Fibroblast of mammary gland (primary cell): Measurements from ENCODE around the gene MTTP.

Source experiments
- DNase-seq: peaks from one replicate; pipeline ENCODE4 v3.0.0-alpha.2; 2010; ENCODE audit warnings: low read depth
- H3K4me3 ChIP-seq: 2 replicates; pipeline ENCODE4 v1.5.1; 2011; ENCODE audit warnings: low read depth, mild to moderate bottlenecking, low read length, moderate library complexity; ENCODE audit not compliant: control insufficient read depth
- TF ChIP-seq, protein P1 (sequence below): conservative IDR thresholded peaks from 2 replicates; pipeline ENCODE4 v1.5.1; 2011; ENCODE audit warnings: low read depth, low read length, inconsistent platforms; ENCODE audit not compliant: control insufficient read depth, insufficient read depth

Gene MTTP

DNA sequence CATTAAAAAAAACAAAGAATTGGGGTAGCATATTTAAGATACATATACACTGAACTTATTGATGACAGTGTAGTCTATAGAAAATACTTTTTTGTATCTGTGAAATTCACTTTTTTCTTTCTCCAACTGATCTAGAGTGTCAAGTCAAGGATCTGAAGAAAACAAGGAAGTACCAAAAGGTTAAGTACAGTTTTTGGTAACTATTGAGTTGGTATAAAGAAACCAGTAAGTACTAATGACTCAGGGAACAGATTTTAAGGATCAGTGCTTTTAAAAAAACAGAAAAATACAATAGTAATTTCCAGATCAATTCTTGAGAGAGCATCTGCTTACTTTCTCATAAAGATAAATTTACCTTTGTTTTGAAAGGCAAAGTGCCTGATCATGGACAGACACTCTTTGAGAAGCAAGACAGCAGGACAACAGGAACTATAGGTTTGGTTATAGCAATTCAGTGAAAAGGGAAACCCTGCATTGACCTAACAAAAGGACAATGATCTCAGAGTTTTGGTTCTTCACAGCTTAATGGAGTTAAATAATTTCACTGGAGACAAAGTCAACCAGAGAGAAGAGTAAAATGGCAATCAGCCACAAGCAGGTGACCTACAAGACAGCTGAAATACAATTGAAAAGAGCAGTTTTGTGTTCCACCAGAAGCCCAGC is 34.2 kb upstream of the MTTP start:
- H3K4me3 ChIP-seq = no peak overlapping the region
- no peak for DNase-seq
- TF ChIP-seq, protein P1, sequence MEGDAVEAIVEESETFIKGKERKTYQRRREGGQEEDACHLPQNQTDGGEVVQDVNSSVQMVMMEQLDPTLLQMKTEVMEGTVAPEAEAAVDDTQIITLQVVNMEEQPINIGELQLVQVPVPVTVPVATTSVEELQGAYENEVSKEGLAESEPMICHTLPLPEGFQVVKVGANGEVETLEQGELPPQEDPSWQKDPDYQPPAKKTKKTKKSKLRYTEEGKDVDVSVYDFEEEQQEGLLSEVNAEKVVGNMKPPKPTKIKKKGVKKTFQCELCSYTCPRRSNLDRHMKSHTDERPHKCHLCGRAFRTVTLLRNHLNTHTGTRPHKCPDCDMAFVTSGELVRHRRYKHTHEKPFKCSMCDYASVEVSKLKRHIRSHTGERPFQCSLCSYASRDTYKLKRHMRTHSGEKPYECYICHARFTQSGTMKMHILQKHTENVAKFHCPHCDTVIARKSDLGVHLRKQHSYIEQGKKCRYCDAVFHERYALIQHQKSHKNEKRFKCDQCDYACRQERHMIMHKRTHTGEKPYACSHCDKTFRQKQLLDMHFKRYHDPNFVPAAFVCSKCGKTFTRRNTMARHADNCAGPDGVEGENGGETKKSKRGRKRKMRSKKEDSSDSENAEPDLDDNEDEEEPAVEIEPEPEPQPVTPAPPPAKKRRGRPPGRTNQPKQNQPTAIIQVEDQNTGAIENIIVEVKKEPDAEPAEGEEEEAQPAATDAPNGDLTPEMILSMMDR = no peak

DNA sequence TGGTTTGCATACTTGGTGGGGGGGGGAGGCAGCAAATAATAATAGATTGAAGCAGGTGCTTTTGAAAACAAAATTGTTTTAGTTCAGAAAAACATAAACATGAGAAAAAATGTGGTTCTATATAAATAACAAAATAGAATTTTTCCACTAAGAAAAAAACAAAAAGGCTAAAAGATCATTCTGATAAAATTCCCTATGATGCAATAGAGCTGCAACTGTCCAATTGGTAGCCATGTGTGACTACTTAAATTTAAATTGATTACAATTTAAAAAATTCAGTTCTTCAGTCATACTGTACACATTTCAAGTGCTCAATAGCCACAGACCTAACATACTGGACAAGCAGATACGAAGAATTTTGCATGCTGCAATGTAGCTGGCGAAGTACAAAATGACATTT is 21.8 kb upstream of the MTTP start:
- no peak for DNase-seq
- H3K4me3 ChIP-seq = no peak overlapping the region
- TF ChIP-seq, protein P1 = no peak

DNA sequence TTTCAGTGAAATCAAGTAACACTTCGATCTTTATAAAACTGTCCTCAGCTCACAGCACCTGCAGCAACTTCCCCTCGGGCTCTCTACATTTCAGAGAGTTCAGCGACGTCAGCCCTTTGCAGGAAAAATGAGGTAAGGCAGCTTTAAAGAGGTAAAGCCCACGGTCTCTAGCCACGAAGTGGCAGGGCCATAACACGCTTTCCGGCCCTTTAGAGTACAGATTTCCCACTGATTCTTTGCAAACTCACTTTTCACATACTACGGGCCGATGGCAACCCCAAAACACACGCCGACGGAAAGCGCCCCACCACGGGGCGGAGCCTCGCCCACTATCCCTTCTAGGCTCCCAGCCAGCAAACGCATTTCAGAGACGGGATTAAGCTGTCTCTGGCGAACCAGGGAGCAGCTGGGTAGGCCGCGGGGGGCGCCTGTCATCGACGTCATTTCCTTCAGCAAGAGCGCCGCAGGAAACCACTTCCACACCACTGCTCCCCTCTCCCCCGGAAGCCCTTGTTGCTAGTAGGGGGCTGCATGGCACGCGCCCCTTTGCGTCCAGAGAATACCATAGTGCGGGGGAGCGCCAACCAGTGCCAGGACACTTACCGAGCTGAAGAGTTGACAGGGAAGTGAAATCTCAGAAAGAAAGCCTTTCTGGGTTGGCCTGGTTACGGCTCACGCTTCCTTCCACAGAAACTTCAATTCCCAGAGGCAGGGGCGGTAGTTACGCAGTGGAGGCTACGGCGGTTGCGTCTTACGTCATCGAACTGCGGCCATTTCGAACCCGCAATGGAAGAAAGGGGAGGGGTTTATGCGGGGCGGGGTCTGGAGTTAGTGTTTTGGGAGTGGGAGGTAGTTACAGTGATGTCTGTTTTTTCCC is 11.1 kb upstream of the MTTP start, which contains the start of gene TRMT10A:
TSS of gene TRMT10A (minus strand) at position 730 of the 877 bp plus-strand sequence. CDS start 4,701 bp downstream, outside the sequence.
- DNase-seq = peak; percentile 97
- peak within 1 kb of the TSS; percentile 88 for H3K4me3 ChIP-seq
- TF ChIP-seq, protein P1 = no peak

DNA sequence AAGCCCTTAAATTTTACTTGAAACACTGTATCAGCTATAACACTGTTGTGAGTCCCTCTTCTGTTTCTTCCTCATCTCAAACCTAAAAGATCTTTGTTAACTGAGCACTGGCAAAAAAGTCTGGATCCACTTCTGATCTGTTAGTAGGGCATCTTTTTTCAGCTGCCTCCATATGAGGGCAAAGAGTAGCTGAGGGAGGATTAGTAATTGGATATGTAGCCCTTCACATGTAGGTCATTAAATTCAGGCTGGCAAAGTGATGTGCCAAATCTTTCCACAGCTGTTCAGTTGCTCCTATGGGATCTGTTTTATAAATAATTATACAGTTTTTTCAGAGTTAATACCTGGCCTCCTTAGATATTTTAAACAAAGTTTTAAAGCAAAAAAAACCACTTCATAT is 9.7 kb upstream of the MTTP start:
- no peak overlapping the region for H3K4me3 ChIP-seq
- TF ChIP-seq, protein P1 = no peak
- DNase-seq = no peak

DNA sequence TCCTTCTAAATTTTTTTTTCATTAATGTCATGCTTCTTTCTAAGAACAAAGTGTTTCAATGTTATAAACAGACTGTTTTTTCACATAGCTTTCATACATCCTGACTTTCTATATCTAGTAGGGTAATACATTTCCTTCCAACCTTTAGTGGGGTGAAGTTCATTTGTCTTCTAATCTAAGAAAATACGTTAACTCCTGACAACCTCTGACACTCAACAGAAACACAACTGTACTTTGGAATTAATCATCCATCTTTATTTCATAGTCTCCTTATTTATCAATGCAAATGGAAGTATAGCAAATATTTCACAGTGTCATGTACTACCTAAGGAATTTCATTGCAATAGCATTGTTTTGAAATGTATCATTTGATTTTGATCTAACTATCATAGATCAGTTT is 2.7 kb upstream of the MTTP start:
- no peak for DNase-seq

DNA sequence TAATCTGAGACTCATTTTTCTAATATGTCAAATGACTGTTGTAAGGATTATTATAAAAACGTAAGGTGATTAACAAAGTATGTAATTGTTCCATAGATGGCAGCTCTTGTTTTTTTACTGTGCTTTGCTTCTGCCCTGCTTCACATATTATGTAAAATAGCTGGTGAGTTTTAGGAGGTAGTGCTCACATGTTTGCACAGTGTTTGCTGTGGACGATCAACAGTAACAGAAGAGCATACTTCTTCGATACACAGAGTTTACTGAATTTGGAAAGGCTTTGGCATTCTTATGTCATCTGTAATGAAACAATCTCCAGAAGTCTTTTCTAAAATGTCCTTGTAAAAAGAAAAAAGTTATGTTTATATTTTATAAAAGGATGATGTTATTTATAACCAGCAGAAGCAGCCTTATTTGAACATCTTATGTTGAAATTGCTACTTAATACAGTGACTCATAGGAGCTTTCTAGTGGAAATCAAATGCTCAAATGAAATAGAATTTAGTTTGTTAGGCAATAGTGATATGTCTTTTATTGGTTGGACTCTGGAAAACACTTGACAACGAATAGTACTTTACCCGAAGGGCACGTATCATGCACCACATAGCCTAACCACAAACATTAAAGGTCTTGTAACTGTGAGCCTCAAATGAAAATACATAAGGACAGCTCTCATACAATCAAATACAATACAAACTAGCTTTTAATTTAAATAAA is 1.9 kb upstream of the MTTP start:
- DNase-seq = peak; percentile 26
- TF ChIP-seq, protein P1 = no peak
- no peak overlapping the region for H3K4me3 ChIP-seq

More for the DNA sequence above, 2.7 kb upstream of the MTTP start:
- TF ChIP-seq, protein P1 = no peak
- H3K4me3 ChIP-seq = no peak overlapping the region
